ENCODE data around the gene LRCH1. TPM values are rescaled to one million over a fixed set of nuclear protein-coding genes. Genes with fewer than 3 reads are reported as not detected.
A peak's percentile ranks its signal among the peaks of the same experiment; 100 is the strongest.

Gene LRCH1
- total RNA-seq, 1 experiment from 2014 or later, result 4.6 TPM

GRCh38 chr13:46778890-46779289, 225.9 kb downstream of the LRCH1 start:
- no peak for DNase-seq
- H3K9me3 ChIP-seq, result no peaks in the 10 kb centered on the region
- H3K36me3 ChIP-seq, result peaks cover 95% of the 10 kb centered on the region
- H3K4me3 ChIP-seq, result no peak overlapping the region
- H3K27me3 ChIP-seq, result no peaks in the 10 kb centered on the region

GRCh38 chr13:46782066-46782465, 229.1 kb downstream of the LRCH1 start:
- DNase-seq, result no peak
- H3K36me3 ChIP-seq, result peaks cover 96% of the 10 kb centered on the region
- H3K27me3 ChIP-seq, result no peaks in the 10 kb centered on the region
- no peak overlapping the region for H3K4me3 ChIP-seq
- H3K9me3 ChIP-seq, result no peaks in the 10 kb centered on the region

DNA sequence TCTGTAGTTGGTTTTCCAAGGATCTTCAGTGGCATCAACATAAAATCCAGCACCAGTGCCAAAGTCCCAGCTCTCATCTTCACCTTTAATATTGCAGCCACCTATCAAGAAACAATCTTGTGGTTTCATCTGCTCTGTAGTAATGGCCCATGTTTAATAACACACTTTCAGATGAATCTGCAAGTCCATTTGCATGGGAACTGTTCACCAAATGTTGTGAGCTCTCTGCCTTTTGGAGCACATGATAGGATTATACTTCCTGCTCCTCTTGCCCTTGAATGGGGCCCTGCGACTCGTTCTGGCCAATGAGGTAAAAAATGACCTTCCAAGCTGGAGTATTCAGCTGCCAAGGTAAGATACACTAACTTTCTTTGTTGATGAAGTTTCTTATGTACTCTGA, 229.7 kb downstream of the LRCH1 start:
- H3K4me3 ChIP-seq, result no peak overlapping the region
- H3K36me3 ChIP-seq, result peaks cover 95% of the 10 kb centered on the region
- DNase-seq, result no peak
- H3K9me3 ChIP-seq, result no peaks in the 10 kb centered on the region
- no peaks in the 10 kb centered on the region for H3K27me3 ChIP-seq

DNA sequence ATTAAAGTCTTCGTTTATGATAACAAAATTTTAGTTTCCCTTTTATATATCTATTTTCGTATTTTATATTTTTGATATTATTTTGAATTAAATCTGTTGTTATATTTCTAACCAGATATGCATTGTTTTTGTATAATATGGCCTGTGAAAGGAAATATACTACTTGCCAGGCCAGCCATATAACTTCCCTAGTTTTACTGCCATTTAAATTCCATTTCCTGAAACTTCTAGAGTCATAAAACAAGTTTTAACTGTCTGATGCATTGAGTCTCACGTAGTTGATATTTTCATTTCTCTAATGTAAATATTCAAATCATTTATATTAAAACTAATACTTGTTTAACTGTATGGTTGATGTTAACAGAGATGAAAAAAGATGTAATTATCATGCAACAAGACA, 230.5 kb downstream of the LRCH1 start:
- DNase-seq, result no peak
- H3K27me3 ChIP-seq, result no peaks in the 10 kb centered on the region
- no peak overlapping the region for H3K4me3 ChIP-seq
- H3K36me3 ChIP-seq, result peaks cover 94% of the 10 kb centered on the region
- no peaks in the 10 kb centered on the region for H3K9me3 ChIP-seq

- Histone ChIP-seq H3K36me3 (peaks cover 23% of the 10 kb centered on the region), H3K4me3 (no peak overlapping the region), H3K9me3 (no peaks in the 10 kb centered on the region), H3K27me3 (no peaks in the 10 kb centered on the region)
- DNase-seq, result no peak
Measured at GRCh38 chr13:46795321-46795720, 242.4 kb downstream of the LRCH1 start.

DNA sequence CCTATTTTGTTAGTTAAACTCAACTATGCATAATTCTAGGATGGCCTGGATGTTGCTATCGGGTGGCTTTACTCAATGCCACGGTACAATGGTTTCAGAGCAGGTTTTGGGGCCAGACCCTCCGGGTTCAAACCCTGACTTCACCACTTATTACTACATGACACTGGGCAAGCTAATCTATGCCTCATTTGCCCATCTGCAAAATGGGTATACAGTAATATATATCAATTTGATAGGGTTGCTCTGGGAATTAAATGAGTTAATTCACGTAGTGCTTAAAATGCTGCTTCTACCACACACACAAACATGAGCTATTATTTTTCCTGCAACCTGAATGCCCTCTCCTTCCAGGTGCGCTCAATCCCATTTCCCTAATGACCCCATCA, 243.2 kb downstream of the LRCH1 start:
- no peaks in the 10 kb centered on the region for H3K9me3 ChIP-seq
- H3K4me3 ChIP-seq, result peak overlapping the region; percentile 87
- peaks cover 15% of the 10 kb centered on the region for H3K36me3 ChIP-seq
- no peak for DNase-seq
- H3K27me3 ChIP-seq, result no peaks in the 10 kb centered on the region

DNA sequence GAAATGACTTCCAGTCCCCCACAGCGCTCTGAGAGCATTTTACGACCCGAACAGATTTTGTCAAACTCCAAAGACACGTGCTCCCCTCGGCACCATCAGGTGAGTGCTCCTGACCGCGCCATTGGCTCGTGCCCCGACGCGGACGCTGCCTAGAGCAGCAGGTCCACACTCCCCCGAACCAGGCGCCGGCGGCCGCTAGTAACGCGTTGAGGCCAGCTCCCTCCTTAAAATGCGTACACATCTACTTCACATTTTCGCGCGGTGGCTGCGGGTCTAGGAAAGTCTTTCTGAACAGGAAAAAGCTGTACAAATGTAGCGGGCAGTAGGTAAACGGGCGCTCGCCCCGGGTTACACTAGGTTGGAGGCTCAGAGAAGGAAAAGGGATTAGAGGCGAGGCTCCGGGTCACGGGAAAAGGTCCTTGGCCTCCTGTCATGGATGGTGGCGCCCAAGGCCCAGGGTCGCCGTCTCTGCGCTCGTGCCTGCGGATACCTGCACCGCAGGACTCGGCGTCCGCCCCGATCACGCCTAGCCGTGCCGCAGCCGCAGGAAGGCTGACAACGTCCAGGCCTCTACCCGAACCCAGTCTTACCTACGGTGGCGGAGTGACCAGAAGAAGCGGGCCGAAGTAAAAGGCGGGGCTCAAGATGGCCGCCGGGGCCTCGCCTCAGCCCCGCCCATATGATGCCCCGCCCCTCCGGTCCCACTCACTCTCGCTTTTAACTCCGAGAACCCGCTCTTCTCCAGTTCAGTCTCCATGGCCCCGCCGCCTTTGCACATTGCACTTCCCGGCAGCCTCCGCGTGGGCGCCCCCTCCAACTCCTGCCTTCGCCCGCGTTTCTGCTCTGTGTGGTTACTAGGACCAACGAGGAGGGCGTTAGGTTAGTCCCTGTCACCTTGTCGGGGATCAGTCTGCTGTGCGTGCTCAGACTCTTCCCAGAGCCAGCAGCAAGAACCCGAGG, 243.8 kb downstream of the LRCH1 start, which contains the start of gene ESD:
Gene ESD, minus strand, starts transcription at position 647 of the 960 bp plus-strand sequence. CDS start 5,748 bp downstream, outside the sequence.
- H3K36me3 ChIP-seq, result peaks cover 9% of the 10 kb centered on the region; the same call in 1 of the 2 replicates
- peak; percentile 95 for DNase-seq

GRCh38 chr13:46797501-46798237, 244.7 kb downstream of the LRCH1 start:
- H3K27me3 ChIP-seq, result no peaks in the 10 kb centered on the region
- H3K4me3 ChIP-seq, result peak overlapping the region; percentile 87
- H3K9me3 ChIP-seq, result no peaks in the 10 kb centered on the region
- H3K36me3 ChIP-seq, result peaks cover 9% of the 10 kb centered on the region; the same call in 1 of the 2 replicates
- DNase-seq, result no peak

More for the DNA sequence above, 243.8 kb downstream of the LRCH1 start, which contains the start of gene ESD:
- H3K27me3 ChIP-seq, result no peaks in the 10 kb centered on the region
- peak within 1 kb of the TSS; percentile 87 for H3K4me3 ChIP-seq
- no peaks in the 10 kb centered on the region for H3K9me3 ChIP-seq

DNA sequence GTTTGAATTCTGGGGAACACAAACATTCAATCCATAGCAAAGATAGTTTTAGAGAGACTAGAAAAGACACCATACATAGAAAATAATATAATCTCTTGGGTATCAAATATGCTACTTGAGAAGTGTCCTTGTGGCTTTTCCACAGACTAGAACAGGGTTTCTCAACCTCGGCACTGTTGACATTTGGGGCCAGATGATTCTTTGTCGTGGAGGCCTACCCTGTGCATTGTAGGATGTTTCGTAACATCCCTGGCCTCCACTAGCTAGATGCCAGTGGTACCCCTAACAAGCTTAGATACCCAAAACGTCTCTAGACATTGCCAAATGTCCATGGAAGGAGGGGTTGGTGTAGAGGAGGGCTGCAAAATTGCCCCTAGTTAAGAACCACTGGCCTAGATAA, 246.2 kb downstream of the LRCH1 start:
- DNase-seq, result no peak
- Histone ChIP-seq H3K36me3 (peaks cover 9% of the 10 kb centered on the region; the same call in 1 of the 2 replicates), H3K9me3 (no peaks in the 10 kb centered on the region), H3K27me3 (no peaks in the 10 kb centered on the region), H3K4me3 (no peak overlapping the region)

- Histone ChIP-seq H3K9me3 (no peaks in the 10 kb centered on the region; the same call in 1 of the 2 replicates), H3K4me3 (no peak overlapping the region), H3K36me3 (no peaks in the 10 kb centered on the region), H3K27me3 (no peaks in the 10 kb centered on the region)
- DNase-seq, result no peak
Measured at GRCh38 chr13:46801858-46802257, 248.9 kb downstream of the LRCH1 start.

Other genes starting within 250 kb of the LRCH1 start
- gene RUBCNL, start 165.9 kb upstream of the LRCH1 start, total RNA-seq (2014; rRNA removed; shearing (Covaris generic); ENCODE audit: low replicate concordance), result not detected in 2 replicates
- 161 and 225 TPM in 2 replicates for gene ESD, start 244.0 kb downstream of the LRCH1 start, total RNA-seq (2014; rRNA removed; shearing (Covaris generic); ENCODE audit: low replicate concordance)